NCI-H2029 (cell line): Measurements from ENCODE around the gene SPX.

Experiments
- DNase-seq: peaks from one replicate; lab custom pipeline; 2025; lab: John Stamatoyannopoulos, UW

SPX gene

GRCh38 chr12:21580748-21581516 is 54.8 kb downstream of the SPX start:
- no peak for DNase-seq
